ENCODE results near the gene BABAM2. TPM values are rescaled to one million over a fixed set of nuclear protein-coding genes. Genes with fewer than 3 reads are reported as not detected.

The BABAM2 gene
- total and polyA plus RNA-seq, 2 donors = 17.4 to 34.8 TPM

DNA sequence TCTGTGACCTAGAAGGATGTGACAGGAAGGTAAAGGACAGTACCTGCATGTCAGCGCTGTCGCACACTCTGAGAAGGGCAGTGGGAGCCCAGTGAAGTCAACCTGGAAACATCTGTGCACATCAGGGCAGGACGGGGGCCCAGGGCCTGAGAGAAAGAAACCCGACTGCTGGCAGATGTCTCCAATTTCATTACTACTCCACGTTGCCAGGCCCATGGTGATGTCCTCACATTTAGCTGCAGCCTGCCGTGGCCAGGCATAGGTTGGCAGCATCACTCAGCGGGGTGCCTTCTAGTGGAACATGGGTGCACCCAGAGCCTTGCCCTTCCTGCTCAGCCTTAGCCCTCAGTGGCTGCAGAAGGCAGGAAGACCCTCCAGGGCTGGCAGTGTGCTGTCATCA, 429.8 kb downstream of the BABAM2 start:
- no peak overlapping the region for H3K4me3 ChIP-seq (ENCODE audit: low read length in 2 of 2)
- peaks cover 0 to 2% of the 10 kb centered on the region in 2 donors for H3K9me3 ChIP-seq (ENCODE audit: control insufficient read depth in 2 of 2, insufficient read depth in 1 of 2, low read length in 1 of 2)
- H3K4me1 ChIP-seq (ENCODE audit: control insufficient read depth in 2 of 2, insufficient read depth in 2 of 2, low read length in 2 of 2) = peaks cover 3 to 7% of the 10 kb centered on the region in 2 donors
- H3K27ac ChIP-seq (ENCODE audit: low read depth in 1 of 2, low read length in 1 of 2) = no peak overlapping the region
- H3K27me3 ChIP-seq (ENCODE audit: control insufficient read depth in 2 of 2, insufficient read depth in 1 of 2, low read length in 1 of 2) = no peaks in the 10 kb centered on the region
- H3K36me3 ChIP-seq (ENCODE audit: control insufficient read depth in 2 of 2, insufficient read depth in 2 of 2, low read length in 1 of 2) = no peaks in the 10 kb centered on the region
- no peak for DNase-seq (ENCODE audit: low read depth in 6 of 9, low spot score in 9 of 9)
- WGBS = 97% methylated on average over 7 of the region's 7 CpGs

DNA sequence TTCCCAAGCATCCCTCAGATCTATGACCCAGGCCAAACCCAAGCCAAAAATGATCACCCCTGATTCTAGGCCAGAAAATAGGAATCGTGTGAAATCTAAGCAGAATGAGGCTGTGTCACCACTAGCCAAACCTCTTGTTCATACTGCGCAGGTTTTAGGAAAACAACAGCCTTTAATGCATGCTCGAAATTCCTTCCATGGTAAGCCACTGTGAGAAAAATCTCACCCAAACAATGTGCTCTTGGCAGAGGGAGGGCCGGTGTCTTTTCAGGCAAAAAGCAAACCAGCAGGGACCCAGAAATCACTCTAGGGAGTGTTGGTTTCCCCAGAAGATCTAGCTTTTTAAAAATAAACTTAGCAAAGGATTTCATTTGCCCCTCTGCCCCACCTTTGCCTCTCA, 430.9 kb downstream of the BABAM2 start:
- WGBS = 90% methylated on average over 4 of the region's 4 CpGs
- H3K4me1 ChIP-seq (ENCODE audit: control insufficient read depth in 2 of 2, insufficient read depth in 2 of 2, low read length in 2 of 2) = peaks cover 12 to 18% of the 10 kb centered on the region in 2 donors
- no peak for DNase-seq (ENCODE audit: low read depth in 6 of 9, low spot score in 9 of 9)
- peaks cover 0 to 2% of the 10 kb centered on the region in 2 donors for H3K9me3 ChIP-seq (ENCODE audit: control insufficient read depth in 2 of 2, insufficient read depth in 1 of 2, low read length in 1 of 2)
- no peak overlapping the region for H3K4me3 ChIP-seq (ENCODE audit: low read length in 2 of 2)
- H3K36me3 ChIP-seq (ENCODE audit: control insufficient read depth in 2 of 2, insufficient read depth in 2 of 2, low read length in 1 of 2) = no peaks in the 10 kb centered on the region
- no peaks in the 10 kb centered on the region for H3K27me3 ChIP-seq (ENCODE audit: control insufficient read depth in 2 of 2, insufficient read depth in 1 of 2, low read length in 1 of 2)
- H3K27ac ChIP-seq (ENCODE audit: low read depth in 1 of 2, low read length in 1 of 2) = no peak overlapping the region

DNA sequence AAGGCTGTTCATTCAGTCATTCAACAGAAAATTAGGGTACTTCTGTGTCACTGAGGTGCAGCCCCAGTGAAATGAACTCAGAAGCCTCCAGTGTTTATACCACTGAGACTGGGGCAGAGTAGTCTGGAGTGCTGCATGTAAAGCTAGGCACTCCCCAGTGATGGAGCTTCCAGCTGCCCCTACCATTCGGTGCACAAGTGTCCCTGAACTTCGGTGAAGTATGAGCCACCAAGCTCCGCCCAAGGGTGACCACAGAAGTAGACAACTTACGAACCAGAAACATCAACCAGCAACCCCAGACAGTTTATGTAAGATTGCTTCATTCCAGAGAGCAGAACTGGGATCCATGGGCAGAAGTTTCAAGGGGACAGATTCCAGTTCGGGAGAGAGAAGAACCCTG, 431.5 kb downstream of the BABAM2 start:
- peaks cover 0 to 2% of the 10 kb centered on the region in 2 donors for H3K9me3 ChIP-seq (ENCODE audit: control insufficient read depth in 2 of 2, insufficient read depth in 1 of 2, low read length in 1 of 2)
- no peaks in the 10 kb centered on the region for H3K36me3 ChIP-seq (ENCODE audit: control insufficient read depth in 2 of 2, insufficient read depth in 2 of 2, low read length in 1 of 2)
- no peak for DNase-seq (ENCODE audit: low read depth in 6 of 9, low spot score in 9 of 9)
- WGBS = 96% methylated on average over 5 of the region's 5 CpGs
- no peak overlapping the region for H3K27ac ChIP-seq (ENCODE audit: low read depth in 1 of 2, low read length in 1 of 2)
- peaks cover 13 to 24% of the 10 kb centered on the region in 2 donors for H3K4me1 ChIP-seq (ENCODE audit: control insufficient read depth in 2 of 2, insufficient read depth in 2 of 2, low read length in 2 of 2)
- no peak overlapping the region for H3K4me3 ChIP-seq (ENCODE audit: low read length in 2 of 2)
- no peaks in the 10 kb centered on the region for H3K27me3 ChIP-seq (ENCODE audit: control insufficient read depth in 2 of 2, insufficient read depth in 1 of 2, low read length in 1 of 2)

DNA sequence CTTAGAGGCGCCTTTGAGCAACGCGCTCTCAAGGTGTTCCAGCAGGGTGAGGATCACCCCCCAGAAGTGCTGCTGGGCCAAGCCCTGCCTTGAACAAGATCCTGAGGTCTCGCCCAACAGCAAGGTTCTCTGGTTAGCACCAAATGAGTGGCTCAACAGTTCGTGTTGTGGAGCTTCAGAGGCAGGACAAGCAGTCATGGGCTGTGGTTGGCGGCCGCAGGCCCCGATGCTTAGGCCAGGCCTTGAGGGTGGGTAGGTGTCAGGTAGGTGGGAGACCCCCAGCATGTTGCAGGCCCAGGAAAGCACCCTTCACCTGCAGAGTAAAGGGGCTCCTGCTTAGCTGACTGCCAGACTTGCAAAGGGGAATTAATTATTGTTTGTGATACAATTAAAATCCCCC, 431.9 kb downstream of the BABAM2 start:
- H3K4me3 ChIP-seq (ENCODE audit: low read length in 2 of 2) = no peak overlapping the region
- no peaks in the 10 kb centered on the region for H3K36me3 ChIP-seq (ENCODE audit: control insufficient read depth in 2 of 2, insufficient read depth in 2 of 2, low read length in 1 of 2)
- DNase-seq (ENCODE audit: low read depth in 6 of 9, low spot score in 9 of 9) = no peak
- no peak overlapping the region for H3K27ac ChIP-seq (ENCODE audit: low read depth in 1 of 2, low read length in 1 of 2)
- WGBS = 99% methylated on average over 8 of the region's 8 CpGs
- H3K9me3 ChIP-seq (ENCODE audit: control insufficient read depth in 2 of 2, insufficient read depth in 1 of 2, low read length in 1 of 2) = peaks cover 0 to 2% of the 10 kb centered on the region in 2 donors
- H3K4me1 ChIP-seq (ENCODE audit: control insufficient read depth in 2 of 2, insufficient read depth in 2 of 2, low read length in 2 of 2) = peaks cover 13 to 28% of the 10 kb centered on the region in 2 donors
- H3K27me3 ChIP-seq (ENCODE audit: control insufficient read depth in 2 of 2, insufficient read depth in 1 of 2, low read length in 1 of 2) = no peaks in the 10 kb centered on the region

DNA sequence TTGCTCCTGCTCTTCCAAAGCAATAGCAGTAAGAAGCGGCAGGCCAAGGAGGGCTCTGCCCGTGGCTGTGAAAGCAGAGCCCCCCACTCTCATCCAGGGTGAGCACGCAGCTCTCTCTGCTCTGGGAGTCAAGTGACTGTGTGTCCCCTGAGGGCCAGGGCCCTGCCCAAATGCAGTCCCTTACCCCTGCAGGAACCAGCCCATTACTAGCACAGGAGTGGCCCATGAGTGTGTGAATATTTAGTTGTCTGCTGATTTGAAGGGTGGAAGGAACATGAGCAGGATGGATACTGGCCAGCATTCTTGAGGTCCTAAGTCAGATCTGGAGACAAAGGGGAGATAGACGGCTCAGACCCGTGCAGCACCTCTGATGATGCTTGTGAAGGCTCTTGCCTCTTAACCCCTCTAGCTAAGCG, 432.5 kb downstream of the BABAM2 start:
- no peaks in the 10 kb centered on the region for H3K36me3 ChIP-seq (ENCODE audit: control insufficient read depth in 2 of 2, insufficient read depth in 2 of 2, low read length in 1 of 2)
- H3K27ac ChIP-seq (ENCODE audit: low read depth in 1 of 2, low read length in 1 of 2) = no peak overlapping the region
- H3K4me3 ChIP-seq (ENCODE audit: low read length in 2 of 2) = no peak overlapping the region
- WGBS = 98% methylated on average over 6 of the region's 6 CpGs
- H3K4me1 ChIP-seq (ENCODE audit: control insufficient read depth in 2 of 2, insufficient read depth in 2 of 2, low read length in 2 of 2) = peaks cover 13 to 34% of the 10 kb centered on the region in 2 donors
- no peaks in the 10 kb centered on the region for H3K27me3 ChIP-seq (ENCODE audit: control insufficient read depth in 2 of 2, insufficient read depth in 1 of 2, low read length in 1 of 2)
- H3K9me3 ChIP-seq (ENCODE audit: control insufficient read depth in 2 of 2, insufficient read depth in 1 of 2, low read length in 1 of 2) = peaks cover 0 to 2% of the 10 kb centered on the region in 2 donors
- no peak for DNase-seq (ENCODE audit: low read depth in 6 of 9, low spot score in 9 of 9)

DNA sequence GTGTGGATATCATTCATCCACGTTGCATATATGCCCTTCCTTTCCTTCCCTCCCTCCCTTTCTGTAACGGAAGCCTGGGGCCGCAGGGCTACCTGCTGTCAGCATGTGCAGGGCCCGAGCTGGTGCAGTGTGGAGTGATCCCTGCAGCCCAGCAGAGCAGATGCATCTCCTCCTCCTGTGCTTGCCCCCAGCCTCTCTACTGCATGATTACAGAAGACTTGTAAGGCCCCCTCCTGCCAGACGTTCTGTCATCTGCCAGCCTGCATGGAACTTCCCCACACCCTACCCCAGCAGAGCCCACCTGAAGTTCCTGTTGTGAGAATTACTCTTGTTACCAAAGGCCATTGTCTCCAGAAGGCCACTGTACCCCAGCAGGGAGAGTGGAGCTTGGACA, 434.6 kb downstream of the BABAM2 start:
- 21% methylated on average over 5 of the region's 5 CpGs for WGBS
- H3K27ac ChIP-seq (ENCODE audit: low read depth in 1 of 2, low read length in 1 of 2) = no peak overlapping the region
- peaks cover 13 to 35% of the 10 kb centered on the region in 2 donors for H3K4me1 ChIP-seq (ENCODE audit: control insufficient read depth in 2 of 2, insufficient read depth in 2 of 2, low read length in 2 of 2)
- H3K9me3 ChIP-seq (ENCODE audit: control insufficient read depth in 2 of 2, insufficient read depth in 1 of 2, low read length in 1 of 2) = peaks cover 0 to 2% of the 10 kb centered on the region in 2 donors
- peak in 3 of 9 donors; percentile 6 to 41 (median 7) for DNase-seq (ENCODE audit: low read depth in 6 of 9, low spot score in 9 of 9)
- H3K4me3 ChIP-seq (ENCODE audit: low read length in 2 of 2) = no peak overlapping the region
- no peaks in the 10 kb centered on the region for H3K27me3 ChIP-seq (ENCODE audit: control insufficient read depth in 2 of 2, insufficient read depth in 1 of 2, low read length in 1 of 2)
- H3K36me3 ChIP-seq (ENCODE audit: control insufficient read depth in 2 of 2, insufficient read depth in 2 of 2, low read length in 1 of 2) = no peaks in the 10 kb centered on the region

DNA sequence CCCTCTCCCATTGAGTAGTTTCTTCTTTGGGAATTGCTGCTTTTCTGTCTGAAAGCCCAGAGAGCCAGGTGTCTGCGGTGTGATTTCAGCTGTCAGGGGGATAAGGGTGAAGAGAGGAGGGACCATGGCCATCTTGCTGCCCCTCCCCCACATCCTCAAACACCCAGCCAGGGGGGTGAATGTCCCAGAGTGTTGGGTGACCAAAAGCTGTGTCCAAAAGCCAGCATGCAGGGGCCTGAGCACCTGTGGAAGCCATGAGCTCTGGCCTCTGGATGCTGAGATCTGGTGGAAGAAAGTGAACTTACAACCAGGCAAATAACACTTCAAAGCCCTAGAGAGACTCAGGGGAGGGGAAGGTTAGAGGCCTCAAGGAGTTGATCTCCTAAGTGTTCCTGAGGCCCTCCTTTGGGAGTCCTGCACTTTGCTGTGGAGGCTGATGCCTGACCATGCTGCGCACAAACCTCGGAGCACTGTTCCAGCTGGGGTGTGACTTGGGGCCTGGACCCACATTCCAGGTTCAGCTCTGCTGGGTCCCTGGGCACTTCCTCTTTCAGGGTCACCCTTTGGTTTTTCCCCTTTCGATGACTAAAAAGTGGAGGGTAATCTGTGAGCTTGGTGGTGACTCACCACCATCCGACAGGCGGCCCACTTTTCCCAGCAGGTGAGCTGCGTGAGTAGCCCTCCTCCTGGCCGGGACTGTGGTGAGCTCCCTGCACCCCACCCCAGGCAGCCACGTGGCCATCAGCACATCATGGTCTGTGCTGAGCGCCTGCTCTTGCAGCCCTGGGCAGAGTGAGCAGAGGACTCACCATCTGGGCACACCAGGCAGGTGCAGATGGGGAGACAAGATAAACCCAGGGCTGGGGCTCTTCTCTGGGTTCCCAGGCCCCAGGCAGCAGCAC, 435.3 kb downstream of the BABAM2 start:
- Histone ChIP-seq H3K27me3 (ENCODE audit: control insufficient read depth in 2 of 2, insufficient read depth in 1 of 2, low read length in 1 of 2) (no peaks in the 10 kb centered on the region), H3K4me3 (ENCODE audit: low read length in 2 of 2) (no peak overlapping the region), H3K4me1 (ENCODE audit: control insufficient read depth in 2 of 2, insufficient read depth in 2 of 2, low read length in 2 of 2) (peaks cover 13 to 35% of the 10 kb centered on the region in 2 donors), H3K9me3 (ENCODE audit: control insufficient read depth in 2 of 2, insufficient read depth in 1 of 2, low read length in 1 of 2) (no peaks in the 10 kb centered on the region), H3K36me3 (ENCODE audit: control insufficient read depth in 2 of 2, insufficient read depth in 2 of 2, low read length in 1 of 2) (no peaks in the 10 kb centered on the region), H3K27ac (ENCODE audit: low read depth in 1 of 2, low read length in 1 of 2) (no peak overlapping the region)
- peak in 4 of 9 donors; percentile 3 to 43 (median 16) for DNase-seq (ENCODE audit: low read depth in 6 of 9, low spot score in 9 of 9)
- WGBS = 35% methylated on average over 10 of the region's 10 CpGs

DNA sequence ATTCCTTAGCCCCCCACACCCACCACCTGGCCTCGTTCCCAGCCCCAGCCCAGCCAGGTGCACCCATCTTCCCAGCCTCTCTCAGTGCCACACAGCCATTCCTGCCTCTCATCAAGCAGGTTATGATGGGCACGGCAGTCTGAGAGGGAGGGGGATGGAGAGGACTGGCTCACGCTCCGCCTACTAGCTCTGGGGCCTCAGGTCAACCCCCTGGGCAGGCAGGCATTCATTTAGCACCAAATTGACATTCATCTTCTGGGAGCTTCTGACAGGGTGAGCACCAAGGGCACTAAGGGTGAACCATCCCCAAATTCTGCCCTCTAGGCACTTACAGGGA, 435.9 kb downstream of the BABAM2 start:
- H3K4me1 ChIP-seq (ENCODE audit: control insufficient read depth in 2 of 2, insufficient read depth in 2 of 2, low read length in 2 of 2) = peaks cover 13 to 35% of the 10 kb centered on the region in 2 donors
- H3K4me3 ChIP-seq (ENCODE audit: low read length in 2 of 2) = no peak overlapping the region
- H3K36me3 ChIP-seq (ENCODE audit: control insufficient read depth in 2 of 2, insufficient read depth in 2 of 2, low read length in 1 of 2) = no peaks in the 10 kb centered on the region
- DNase-seq (ENCODE audit: low read depth in 6 of 9, low spot score in 9 of 9) = no peak
- no peak overlapping the region for H3K27ac ChIP-seq (ENCODE audit: low read depth in 1 of 2, low read length in 1 of 2)
- no peaks in the 10 kb centered on the region for H3K9me3 ChIP-seq (ENCODE audit: control insufficient read depth in 2 of 2, insufficient read depth in 1 of 2, low read length in 1 of 2)
- WGBS = 53% methylated on average over 4 of the region's 4 CpGs
- no peaks in the 10 kb centered on the region for H3K27me3 ChIP-seq (ENCODE audit: control insufficient read depth in 2 of 2, insufficient read depth in 1 of 2, low read length in 1 of 2)

DNA sequence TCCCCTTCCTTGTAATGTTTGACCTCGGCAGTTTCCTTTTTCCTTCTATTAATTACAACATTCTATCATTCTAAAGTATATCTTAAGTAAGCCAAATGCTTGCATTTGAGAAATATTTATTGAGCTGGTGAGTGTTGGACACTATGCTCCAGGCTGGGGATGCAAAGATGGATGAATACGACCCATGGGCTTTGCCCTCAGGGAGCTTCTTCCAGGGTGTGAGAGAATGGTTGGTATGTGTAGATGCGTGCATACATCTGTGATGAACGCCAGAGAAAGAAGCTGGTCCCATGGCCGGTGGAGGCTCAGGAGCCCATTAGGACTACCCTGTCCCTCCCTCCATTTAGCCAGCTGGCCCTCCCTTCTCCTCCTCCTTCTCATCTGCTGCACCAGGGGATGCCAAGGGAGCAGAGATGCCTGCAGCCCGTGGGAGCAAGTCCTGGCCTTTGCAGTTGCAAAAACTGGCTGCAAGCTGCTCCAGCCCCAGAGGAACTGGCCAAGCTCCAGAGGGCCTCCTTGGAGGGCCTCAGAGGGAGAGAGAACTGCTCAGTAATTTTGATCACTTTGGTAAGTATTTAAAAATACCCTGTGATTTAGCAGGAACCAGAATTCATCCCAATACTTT, 436.5 kb downstream of the BABAM2 start:
- H3K27ac ChIP-seq (ENCODE audit: low read depth in 1 of 2, low read length in 1 of 2) = no peak overlapping the region
- peaks cover 13 to 35% of the 10 kb centered on the region in 2 donors for H3K4me1 ChIP-seq (ENCODE audit: control insufficient read depth in 2 of 2, insufficient read depth in 2 of 2, low read length in 2 of 2)
- no peaks in the 10 kb centered on the region for H3K36me3 ChIP-seq (ENCODE audit: control insufficient read depth in 2 of 2, insufficient read depth in 2 of 2, low read length in 1 of 2)
- no peak for DNase-seq (ENCODE audit: low read depth in 6 of 9, low spot score in 9 of 9)
- 94% methylated on average over 6 of the region's 6 CpGs for WGBS
- no peaks in the 10 kb centered on the region for H3K9me3 ChIP-seq (ENCODE audit: control insufficient read depth in 2 of 2, insufficient read depth in 1 of 2, low read length in 1 of 2)
- H3K27me3 ChIP-seq (ENCODE audit: control insufficient read depth in 2 of 2, insufficient read depth in 1 of 2, low read length in 1 of 2) = no peaks in the 10 kb centered on the region
- no peak overlapping the region for H3K4me3 ChIP-seq (ENCODE audit: low read length in 2 of 2)
